BLaER1 treated with 17β-estradiol and CSF1 and Interleukin-3, amounts not matched to agents 10 nM and 100 nM (cell line): Measurements from ENCODE around the gene DCHS1.

ENCODE experiments used
- H3K27ac ChIP-seq, 11 experiments: shearing (Covaris generic); formaldehyde crosslinking; 2 replicates each; pipeline ENCODE4 v1.8.1; 2022
- H3K27me3 ChIP-seq, 11 experiments: shearing (Covaris generic); formaldehyde crosslinking; 2 replicates each; pipeline ENCODE4 v1.8.1; 2022
- H3K36me3 ChIP-seq, 11 experiments: shearing (Covaris generic); formaldehyde crosslinking; 2 replicates each; pipeline ENCODE4 v1.8.1; 2022
- H3K4me1 ChIP-seq, 10 experiments: shearing (Covaris generic); formaldehyde crosslinking; 2 replicates each; pipeline ENCODE4 v1.8.1; 2022
- H3K4me2 ChIP-seq, 11 experiments: shearing (Covaris generic); formaldehyde crosslinking; 2 replicates each; pipeline ENCODE4 v1.8.1; 2022
- H3K4me3 ChIP-seq, 10 experiments: shearing (Covaris generic); formaldehyde crosslinking; 2 replicates each; pipeline ENCODE4 v1.8.1; 2022
- H3K9ac ChIP-seq, 11 experiments: shearing (Covaris generic); formaldehyde crosslinking; 2 replicates each; pipeline ENCODE4 v1.8.1; 2022
- H3K9me3 ChIP-seq, 11 experiments: shearing (Covaris generic); formaldehyde crosslinking; replicated peaks in 1 of 11; 2 replicates each; pipeline ENCODE4 v1.8.1; 2022
- H4K20me1 ChIP-seq, 11 experiments: shearing (Covaris generic); formaldehyde crosslinking; 2 replicates each; pipeline ENCODE4 v1.8.1; 2022
- Cebpa-rat ChIP-seq, 11 experiments: shearing (Covaris generic); IDR thresholded peaks; 2 replicates each; pipeline ENCODE4 v1.8.1; 2022

The DCHS1 gene

GRCh38 chr11:6609502-6610015 lies 46.0 kb downstream of the DCHS1 start:
- H3K4me2 ChIP-seq = peak overlapping the region in 2 of 11 experiments; percentile 20 to 96; a peak in 4 of 22 replicates
- peak overlapping the region in 1 of 11 experiments; percentile 94; a peak in 1 of 22 replicates for H3K9ac ChIP-seq
- no peak overlapping the region for H3K4me3 ChIP-seq
- no peaks in the 10 kb centered on the region for H3K9me3 ChIP-seq
- TF ChIP-seq Cebpa-rat (IDR thresholded peaks at IDR 0.05) = no peak
- H3K27me3 ChIP-seq = no peaks in the 10 kb centered on the region
- H3K27ac ChIP-seq = no peak overlapping the region
- H4K20me1 ChIP-seq = peaks cover 7 to 56% (median 30%) of the 10 kb centered on the region in 11 experiments; a peak in 16 of 22 replicates
- peaks cover 58 to 89% (median 66%) of the 10 kb centered on the region in 10 experiments for H3K4me1 ChIP-seq
- H3K36me3 ChIP-seq = peaks cover 35 to 61% (median 47%) of the 10 kb centered on the region in 11 experiments

DNA sequence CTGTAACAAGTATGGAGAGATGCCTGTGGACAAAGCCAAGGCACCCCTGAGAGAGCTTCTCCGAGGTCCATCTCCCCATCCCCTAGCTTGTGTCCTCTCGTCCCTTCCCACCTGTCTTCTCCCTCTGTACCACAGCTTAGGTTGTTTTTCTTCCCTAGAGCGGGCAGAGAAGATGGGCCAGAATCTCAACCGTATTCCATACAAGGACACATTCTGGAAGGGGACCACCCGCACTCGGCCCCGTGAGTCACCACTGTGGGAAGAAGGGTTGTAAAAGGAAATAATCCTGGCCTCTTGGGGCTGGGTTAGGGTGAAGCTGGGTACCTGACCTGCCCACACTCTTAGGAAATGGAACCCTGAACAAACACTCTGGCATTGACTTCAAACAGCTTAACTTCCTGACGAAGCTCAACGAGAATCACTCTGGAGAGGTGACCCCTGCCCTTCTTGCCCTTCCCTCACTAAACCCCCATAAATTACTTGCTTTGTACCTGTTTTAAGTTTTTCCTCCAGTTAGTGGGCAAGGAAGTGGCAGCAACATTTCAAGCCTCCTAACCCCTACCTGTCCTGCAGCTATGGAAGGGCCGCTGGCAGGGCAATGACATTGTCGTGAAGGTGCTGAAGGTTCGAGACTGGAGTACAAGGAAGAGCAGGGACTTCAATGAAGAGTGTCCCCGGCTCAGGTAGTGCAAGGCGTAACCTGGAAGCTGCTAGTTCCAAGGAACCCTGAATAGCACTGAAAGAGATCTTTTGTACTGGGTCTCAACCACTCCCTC lies 46.7 kb downstream of the DCHS1 start:
- no peaks in the 10 kb centered on the region for H3K9me3 ChIP-seq
- peaks cover 61 to 84% (median 69%) of the 10 kb centered on the region in 10 experiments for H3K4me1 ChIP-seq
- TF ChIP-seq Cebpa-rat (IDR thresholded peaks at IDR 0.05) = no peak
- H3K36me3 ChIP-seq = peaks cover 35 to 55% (median 42%) of the 10 kb centered on the region in 11 experiments
- H3K4me2 ChIP-seq = peak overlapping the region in 2 of 11 experiments; percentile 94 to 98; a peak in 4 of 22 replicates
- peak overlapping the region in 2 of 11 experiments; percentile 25 to 42; a peak in 3 of 22 replicates for H3K9ac ChIP-seq
- no peaks in the 10 kb centered on the region for H3K27me3 ChIP-seq
- no peak overlapping the region for H3K27ac ChIP-seq
- H3K4me3 ChIP-seq = no peak overlapping the region
- H4K20me1 ChIP-seq = peaks cover 7 to 59% (median 31%) of the 10 kb centered on the region in 11 experiments; a peak in 16 of 22 replicates

DNA sequence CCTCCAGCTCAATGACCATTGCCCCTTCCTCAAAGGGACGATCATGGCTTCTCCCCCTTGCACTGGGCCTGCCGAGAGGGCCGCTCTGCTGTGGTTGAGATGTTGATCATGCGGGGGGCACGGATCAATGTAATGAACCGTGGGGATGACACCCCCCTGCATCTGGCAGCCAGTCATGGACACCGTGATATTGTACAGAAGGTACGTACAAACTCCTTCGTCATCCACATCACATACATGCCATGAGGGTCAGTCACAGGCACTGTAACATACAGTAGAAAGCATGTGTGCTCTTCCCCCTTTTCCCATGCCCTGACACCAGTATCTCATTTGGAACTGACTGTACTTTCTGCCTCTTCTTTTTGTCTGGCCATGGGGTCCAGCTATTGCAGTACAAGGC lies 47.6 kb downstream of the DCHS1 start:
- H3K27me3 ChIP-seq = no peaks in the 10 kb centered on the region
- H3K4me3 ChIP-seq = peak overlapping the region in 1 of 10 experiments; percentile 93; a peak in 1 of 20 replicates
- peaks cover 7 to 60% (median 31%) of the 10 kb centered on the region in 11 experiments; a peak in 17 of 22 replicates for H4K20me1 ChIP-seq
- H3K9me3 ChIP-seq = no peaks in the 10 kb centered on the region
- H3K4me2 ChIP-seq = peak overlapping the region in 10 of 11 experiments; percentile 81 to 98 (median 94); a peak in 18 of 22 replicates
- no peak for TF ChIP-seq Cebpa-rat (IDR thresholded peaks at IDR 0.05)
- peaks cover 35 to 48% (median 42%) of the 10 kb centered on the region in 11 experiments for H3K36me3 ChIP-seq
- H3K27ac ChIP-seq = peak overlapping the region in 1 of 11 experiments; percentile 83; a peak in 2 of 22 replicates
- H3K4me1 ChIP-seq = peaks cover 55 to 75% (median 61%) of the 10 kb centered on the region in 10 experiments
- H3K9ac ChIP-seq = peak overlapping the region in 3 of 11 experiments; percentile 16 to 42 (median 23); a peak in 4 of 22 replicates

DNA sequence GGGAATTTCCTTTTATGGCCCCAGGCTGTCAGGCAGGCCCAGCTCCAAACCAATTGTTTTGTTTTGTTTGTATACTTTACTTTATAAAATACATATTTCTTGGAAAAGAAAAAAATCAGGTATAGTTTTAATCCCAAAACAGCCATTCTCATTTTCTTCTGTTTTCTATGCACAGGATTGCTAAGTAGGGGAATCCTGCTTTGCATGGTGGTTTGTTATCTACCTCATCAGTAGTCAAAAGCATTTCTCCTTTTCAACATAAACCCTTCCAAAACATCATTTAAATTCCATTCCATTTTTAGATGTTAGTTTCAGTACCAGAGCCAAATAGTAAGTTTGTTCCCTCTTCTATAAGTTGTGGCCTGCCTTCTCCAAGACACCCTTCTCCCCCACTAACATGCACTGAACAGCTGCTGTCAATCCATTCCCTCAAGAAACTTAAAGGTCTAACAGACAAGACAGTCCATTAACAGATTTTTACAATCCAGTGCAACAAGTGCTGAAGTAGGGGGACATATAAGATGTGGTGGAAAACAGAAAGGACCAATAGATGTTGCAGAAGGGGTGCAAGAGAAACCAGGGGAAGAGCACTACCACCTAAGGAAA lies 48.3 kb downstream of the DCHS1 start:
- Histone ChIP-seq H3K4me3 (peak overlapping the region in 5 of 10 experiments; percentile 0 to 96 (median 91); a peak in 6 of 20 replicates), H3K4me2 (peak overlapping the region; percentile 81 to 98 (median 94)), H3K36me3 (peaks cover 35 to 48% (median 42%) of the 10 kb centered on the region in 11 experiments), H3K27me3 (no peaks in the 10 kb centered on the region), H4K20me1 (peaks cover 9 to 67% (median 35%) of the 10 kb centered on the region in 11 experiments; a peak in 18 of 22 replicates), H3K27ac (peak overlapping the region in 8 of 11 experiments; percentile 8 to 83 (median 48); a peak in 8 of 22 replicates), H3K9me3 (no peaks in the 10 kb centered on the region), H3K9ac (peak overlapping the region in 9 of 11 experiments; percentile 18 to 49 (median 39); a peak in 13 of 22 replicates), H3K4me1 (peaks cover 55 to 72% (median 59%) of the 10 kb centered on the region in 10 experiments)
- no peak for TF ChIP-seq Cebpa-rat (IDR thresholded peaks at IDR 0.05)

DNA sequence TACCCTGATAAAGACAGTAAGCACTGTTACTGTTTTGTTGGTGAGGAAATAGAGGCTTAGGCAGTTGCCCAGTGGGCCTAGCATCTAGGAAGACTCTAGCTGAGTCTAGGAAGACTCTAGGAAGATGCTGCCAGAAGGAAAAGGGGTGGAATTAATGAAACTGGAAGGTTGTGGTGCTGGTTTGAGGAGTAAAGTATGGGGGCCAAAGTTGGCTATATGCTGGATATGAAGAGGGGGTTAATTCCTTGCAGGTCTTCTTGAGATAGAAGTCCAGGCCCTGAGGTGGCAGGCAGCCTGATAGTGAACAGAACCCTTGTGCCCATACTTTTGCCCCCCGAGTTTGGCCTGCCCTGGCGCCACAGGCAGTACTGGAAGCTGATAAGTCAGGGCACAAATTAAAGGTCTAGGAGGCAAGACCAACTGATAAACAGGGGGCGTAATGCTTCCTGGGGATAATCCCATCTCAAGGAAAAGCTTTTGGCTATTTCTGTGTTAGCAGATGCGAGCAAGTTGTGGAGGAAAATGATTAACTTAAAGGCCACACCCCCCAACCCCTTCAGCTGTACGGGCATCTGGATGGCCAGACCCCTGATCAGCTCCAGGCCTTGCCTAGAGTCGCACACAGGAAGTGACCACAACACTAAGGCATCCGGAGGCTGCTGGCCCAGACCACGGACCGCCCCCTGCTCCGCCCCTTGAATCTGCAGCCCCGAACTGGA lies 49.0 kb downstream of the DCHS1 start:
- peaks cover 61 to 79% (median 66%) of the 10 kb centered on the region in 10 experiments for H3K4me1 ChIP-seq
- H3K4me2 ChIP-seq = peak overlapping the region; percentile 81 to 98 (median 94)
- H4K20me1 ChIP-seq = peaks cover 15 to 72% (median 40%) of the 10 kb centered on the region in 11 experiments; a peak in 19 of 22 replicates
- peaks cover 39 to 53% (median 45%) of the 10 kb centered on the region in 11 experiments for H3K36me3 ChIP-seq
- no peaks in the 10 kb centered on the region for H3K9me3 ChIP-seq
- H3K4me3 ChIP-seq = peak overlapping the region in 5 of 10 experiments; percentile 0 to 96 (median 91); a peak in 9 of 20 replicates
- H3K27ac ChIP-seq = peak overlapping the region in 9 of 11 experiments; percentile 8 to 83 (median 52); a peak in 14 of 22 replicates
- H3K9ac ChIP-seq = peak overlapping the region in 10 of 11 experiments; percentile 18 to 91 (median 40); a peak in 16 of 22 replicates
- H3K27me3 ChIP-seq = no peaks in the 10 kb centered on the region
- no peak for TF ChIP-seq Cebpa-rat (IDR thresholded peaks at IDR 0.05)

DNA sequence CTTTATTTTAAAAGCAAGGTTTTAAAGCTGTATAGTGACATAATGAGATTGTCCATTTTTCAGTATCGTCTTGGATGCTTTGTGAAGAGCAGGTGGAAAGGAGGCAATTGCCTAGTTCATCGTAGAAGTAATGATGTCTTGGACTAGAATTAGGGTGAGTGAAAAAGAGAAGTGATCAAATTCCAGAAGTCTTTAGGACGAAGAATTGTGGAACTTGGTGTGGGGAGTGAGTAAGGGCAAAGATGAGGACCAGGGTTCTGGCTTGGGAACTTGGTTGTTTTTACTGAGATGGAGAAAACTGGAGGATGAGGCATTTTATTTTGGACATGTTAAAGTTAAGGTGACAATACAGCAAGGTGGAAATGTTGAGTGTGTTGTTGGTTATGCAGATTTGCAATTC lies 50.8 kb downstream of the DCHS1 start:
- Histone ChIP-seq H3K27ac (peak overlapping the region in 7 of 11 experiments; percentile 70 to 88 (median 81); a peak in 12 of 22 replicates), H3K4me1 (peaks cover 49 to 75% (median 60%) of the 10 kb centered on the region in 10 experiments), H3K4me3 (peak overlapping the region; percentile 81 to 96 (median 88)), H3K9ac (peak overlapping the region; percentile 80 to 94 (median 90)), H3K27me3 (no peaks in the 10 kb centered on the region), H3K9me3 (no peaks in the 10 kb centered on the region), H3K4me2 (peak overlapping the region; percentile 81 to 98 (median 94)), H3K36me3 (peaks cover 42 to 57% (median 46%) of the 10 kb centered on the region in 11 experiments), H4K20me1 (peaks cover 21 to 73% (median 37%) of the 10 kb centered on the region in 11 experiments; a peak in 20 of 22 replicates)
- TF ChIP-seq Cebpa-rat (IDR thresholded peaks at IDR 0.05) = no peak

DNA sequence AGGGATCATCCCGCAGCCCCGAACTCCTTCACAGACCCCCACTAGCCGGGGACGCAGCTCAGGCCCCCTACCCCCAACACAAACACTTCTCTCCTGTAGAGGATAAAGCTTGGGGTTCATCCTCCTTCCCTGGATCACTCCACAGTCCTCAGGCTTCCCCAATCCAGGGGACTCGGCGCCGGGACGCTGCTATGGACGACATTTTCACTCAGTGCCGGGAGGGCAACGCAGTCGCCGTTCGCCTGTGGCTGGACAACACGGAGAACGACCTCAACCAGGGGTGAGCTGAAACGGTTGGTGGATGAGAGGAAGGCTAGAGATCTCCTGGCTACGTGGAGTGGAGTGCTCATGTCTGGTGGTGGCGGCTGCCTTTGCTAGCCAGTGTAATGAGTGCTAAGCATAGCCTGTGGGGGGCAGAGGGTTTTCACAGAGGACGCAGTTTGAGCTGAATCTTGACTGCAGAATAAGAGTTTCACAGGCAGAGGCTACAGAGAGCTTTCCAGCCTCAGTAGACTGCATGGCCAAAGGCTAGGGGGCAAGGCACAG lies 51.5 kb downstream of the DCHS1 start:
- Histone ChIP-seq H3K4me1 (peaks cover 49 to 69% (median 59%) of the 10 kb centered on the region in 10 experiments), H3K27ac (peak overlapping the region; percentile 69 to 88 (median 83)), H3K4me3 (peak overlapping the region; percentile 81 to 96 (median 88)), H3K36me3 (peaks cover 42 to 57% (median 46%) of the 10 kb centered on the region in 11 experiments), H3K9ac (peak overlapping the region; percentile 80 to 94 (median 90)), H3K27me3 (no peaks in the 10 kb centered on the region), H3K9me3 (no peaks in the 10 kb centered on the region), H3K4me2 (peak overlapping the region; percentile 81 to 98 (median 94)), H4K20me1 (peaks cover 21 to 78% (median 42%) of the 10 kb centered on the region in 11 experiments; a peak in 20 of 22 replicates)
- TF ChIP-seq Cebpa-rat (IDR thresholded peaks at IDR 0.05) = no peak
